Mesendoderm (in vitro differentiated cells): ENCODE measurements around the gene MSRB3.
"Not testable (repeated sequence)": the region's sequence is repeated elsewhere in the genome, so short reads cannot be mapped to it uniquely, and the experiment has no call there.

Experiments used
- DNase-seq: peaks from one replicate; pipeline ENCODE4 v3.0.0; 2013
- H2AK5ac ChIP-seq: 2 replicates; pipeline ENCODE4 v1.6.1; 2013; ENCODE audit warnings: low read length, inconsistent platforms
- H2BK120ac ChIP-seq: 2 replicates; pipeline ENCODE4 v1.6.1; 2013; ENCODE audit warnings: low read depth, mild to moderate bottlenecking, low read length, moderate library complexity, mixed read lengths
- H2BK15ac ChIP-seq: replicated peaks from 2 replicates; pipeline ENCODE4 v1.6.1; 2013; ENCODE audit warnings: low read depth, mild to moderate bottlenecking, moderate library complexity
- H2BK5ac ChIP-seq: 2 replicates; pipeline ENCODE4 v1.6.1; 2013; ENCODE audit warnings: low read length, inconsistent platforms
- H3K18ac ChIP-seq: 2 replicates; pipeline ENCODE4 v1.6.1; 2013; ENCODE audit warnings: mild to moderate bottlenecking, low read length, mixed read lengths
- H3K23ac ChIP-seq: one replicate; pipeline ENCODE4 v1.6.1; 2013; ENCODE audit warnings: low read length
- H3K27ac ChIP-seq: 2 replicates; pipeline ENCODE4 v1.5.1; 2013; ENCODE audit warnings: low read depth, mild to moderate bottlenecking, inconsistent platforms, low read length, moderate library complexity
- H3K27me3 ChIP-seq: 2 replicates; pipeline ENCODE4 v1.6.1; 2013; ENCODE audit warnings: low read length, control low read depth, mild to moderate bottlenecking, inconsistent platforms; ENCODE audit not compliant: insufficient read depth, poor library complexity
- H3K36me3 ChIP-seq: 2 replicates; pipeline ENCODE4 v1.6.1; 2013; ENCODE audit warnings: low read length, inconsistent platforms; ENCODE audit not compliant: control insufficient read depth, insufficient read depth
- H3K4ac ChIP-seq: one replicate; pipeline ENCODE4 v1.6.1; 2013; ENCODE audit warnings: low read depth, mild to moderate bottlenecking, low read length, moderate library complexity
- H3K4me1 ChIP-seq: 2 replicates; pipeline ENCODE4 v1.6.1; 2013; ENCODE audit warnings: low read depth, low read length, inconsistent platforms; ENCODE audit not compliant: control insufficient read depth
- H3K4me2 ChIP-seq: 2 replicates; pipeline ENCODE4 v1.6.1; 2013; ENCODE audit warnings: low read length
- H3K4me3 ChIP-seq: 2 replicates; pipeline ENCODE4 v1.5.1; 2013; ENCODE audit warnings: mild to moderate bottlenecking, low read length
- H3K56ac ChIP-seq: one replicate; pipeline ENCODE4 v1.6.1; 2013; ENCODE audit warnings: low read length
- H3K79me1 ChIP-seq: 2 replicates; pipeline ENCODE4 v1.6.1; 2013; ENCODE audit warnings: low read length, inconsistent platforms
- H3K79me2 ChIP-seq: 2 replicates; pipeline ENCODE4 v1.6.1; 2013; ENCODE audit warnings: mild to moderate bottlenecking, low read length; ENCODE audit not compliant: control insufficient read depth, insufficient read depth
- H3K9ac ChIP-seq: 2 replicates; pipeline ENCODE4 v1.6.1; 2013; ENCODE audit warnings: low read length, inconsistent platforms
- H4K5ac ChIP-seq: one replicate; pipeline ENCODE4 v1.6.1; 2013; ENCODE audit warnings: low read length
- H4K8ac ChIP-seq: one replicate; pipeline ENCODE4 v1.6.1; 2013; ENCODE audit warnings: low read depth, mild to moderate bottlenecking, control low read depth, low read length, moderate library complexity
- WGBS: extraction: QIAGEN DNeasy Blood & Tissue Kit; methylation state at CpG from one replicate; pipeline ENCODE4 v1.1.7; 2013; ENCODE audit warnings: low lambda C conversion rate, missing lambda C conversion rate; ENCODE audit not compliant: insufficient coverage; ENCODE audit errors: extremely low coverage; 5-methylcytosine and 5-hydroxymethylcytosine counted together

The MSRB3 gene

DNA sequence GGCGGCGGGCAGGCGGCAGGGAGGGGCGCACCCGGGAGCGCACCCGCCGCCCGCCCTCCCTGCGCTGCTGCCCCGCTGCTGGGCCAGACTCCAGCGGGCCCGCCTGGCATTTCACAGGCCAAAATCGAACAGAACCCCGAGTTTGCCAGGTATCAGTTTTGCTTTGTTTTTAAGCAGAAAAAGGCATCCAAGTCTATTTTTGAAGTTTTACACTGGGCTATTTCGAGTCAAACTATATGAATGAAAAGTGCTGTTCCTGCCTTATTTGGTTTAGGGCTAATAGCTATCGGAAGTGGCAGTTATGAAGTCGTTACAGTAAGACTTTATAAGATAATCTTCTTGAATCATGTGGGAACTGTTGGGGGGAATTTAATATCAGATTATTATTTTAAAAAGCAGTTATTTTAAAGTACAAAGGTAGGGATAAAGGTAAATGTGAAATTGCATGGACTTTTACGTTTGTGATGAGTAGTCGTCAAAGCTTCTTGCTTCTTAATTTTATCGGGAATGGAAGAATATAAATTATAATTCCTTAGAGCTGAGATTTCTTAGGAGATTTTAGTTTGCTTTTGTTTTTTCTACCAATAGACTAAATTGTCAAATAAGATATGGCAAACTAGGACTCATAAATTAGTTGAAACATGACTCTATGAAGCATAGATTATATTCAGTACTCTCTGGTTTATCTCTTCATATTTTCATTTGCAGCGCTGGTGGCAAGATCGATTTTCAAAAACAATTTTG is 1.1 kb downstream of the MSRB3 start:
- no peaks in the 10 kb centered on the region for H3K36me3 ChIP-seq
- H3K27me3 ChIP-seq, result no peaks in the 10 kb centered on the region
- no peaks in the 10 kb centered on the region for H3K79me1 ChIP-seq
- H3K18ac ChIP-seq, result peak overlapping the region; percentile 5
- H3K27ac ChIP-seq, result no peak overlapping the region
- no peak overlapping the region for H3K23ac ChIP-seq
- WGBS, result 100% methylated on average over 1 of the region's 23 CpGs
- H3K4me2 ChIP-seq, result peak overlapping the region; percentile 98
- peak overlapping the region; percentile 71 for H3K9ac ChIP-seq
- H2AK5ac ChIP-seq, result no peak overlapping the region
- DNase-seq, result no peak
- H3K56ac ChIP-seq, result peak overlapping the region; percentile 94
- no peaks in the 10 kb centered on the region for H3K4me1 ChIP-seq
- no peak overlapping the region for H4K5ac ChIP-seq
- H3K4ac ChIP-seq, result no peak overlapping the region
- H2BK120ac ChIP-seq, result no peak overlapping the region
- no peak overlapping the region for H3K4me3 ChIP-seq
- no peak overlapping the region for H2BK5ac ChIP-seq
- H4K8ac ChIP-seq, result no peak overlapping the region
- no peak overlapping the region for H2BK15ac ChIP-seq
- H3K79me2 ChIP-seq, result no peaks in the 10 kb centered on the region

DNA sequence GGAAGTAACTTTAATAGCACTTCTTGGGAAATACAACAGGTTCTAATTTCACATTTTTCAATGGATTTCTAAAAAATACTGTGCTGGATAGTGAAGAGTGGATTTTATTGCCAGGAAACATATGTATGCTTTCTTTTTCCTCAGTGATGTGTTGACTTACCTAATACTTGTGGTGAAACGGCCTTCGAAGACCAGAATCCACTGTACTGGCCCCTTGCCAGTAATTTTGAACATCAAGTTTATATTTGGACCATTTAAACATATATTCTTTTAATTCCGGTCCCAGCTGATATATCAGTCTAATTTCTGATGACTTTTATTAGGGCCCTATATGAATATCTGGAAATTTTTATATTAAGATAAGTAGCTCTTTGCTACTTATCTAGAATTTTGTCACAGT is 1.8 kb downstream of the MSRB3 start:
- Histone ChIP-seq H3K4me2 (no peak overlapping the region), H3K4me1 (no peaks in the 10 kb centered on the region), H3K27me3 (no peaks in the 10 kb centered on the region), H3K27ac (no peak overlapping the region), H2BK5ac (no peak overlapping the region), H3K36me3 (no peaks in the 10 kb centered on the region), H3K4ac (no peak overlapping the region), H3K56ac (no peak overlapping the region), H3K9ac (no peak overlapping the region), H3K79me1 (no peaks in the 10 kb centered on the region), H2BK120ac (no peak overlapping the region), H2AK5ac (no peak overlapping the region), H4K5ac (no peak overlapping the region), H3K79me2 (no peaks in the 10 kb centered on the region), H3K18ac (no peak overlapping the region), H2BK15ac (no peak overlapping the region), H3K23ac (no peak overlapping the region), H3K4me3 (no peak overlapping the region), H4K8ac (no peak overlapping the region)
- DNase-seq, result no peak
- no CpG with 5 or more reads among the region's 3 CpGs for WGBS

DNA sequence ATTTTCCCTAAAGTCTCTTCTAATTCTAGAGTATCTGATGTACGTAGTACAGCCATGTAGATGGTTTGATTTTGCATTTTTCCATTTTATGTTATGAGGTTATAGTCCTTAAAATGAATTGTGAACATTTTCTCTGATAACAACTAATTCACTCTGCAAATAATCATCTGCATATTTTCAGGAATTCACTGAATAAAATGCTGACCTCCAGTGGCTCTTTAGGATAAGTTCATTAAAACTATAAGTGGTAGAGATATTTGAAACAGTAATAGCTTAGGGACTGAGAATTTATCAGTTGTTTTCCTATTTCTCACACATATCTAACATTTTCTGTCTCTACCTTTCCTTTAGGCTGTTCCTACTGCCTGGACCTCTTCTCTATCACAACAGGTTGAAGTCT is 4.4 kb downstream of the MSRB3 start:
- Histone ChIP-seq H4K5ac (no peak overlapping the region), H3K27me3 (no peaks in the 10 kb centered on the region), H3K4me3 (no peak overlapping the region), H2BK15ac (no peak overlapping the region), H3K9ac (no peak overlapping the region), H2AK5ac (no peak overlapping the region), H4K8ac (no peak overlapping the region), H3K56ac (no peak overlapping the region), H3K4me1 (no peaks in the 10 kb centered on the region), H3K4ac (no peak overlapping the region), H3K18ac (no peak overlapping the region), H3K4me2 (no peak overlapping the region), H3K27ac (no peak overlapping the region), H3K23ac (no peak overlapping the region), H3K79me1 (no peaks in the 10 kb centered on the region), H3K79me2 (no peaks in the 10 kb centered on the region), H3K36me3 (no peaks in the 10 kb centered on the region), H2BK5ac (no peak overlapping the region), H2BK120ac (no peak overlapping the region)
- no CpG with 5 or more reads among the region's 1 CpG for WGBS
- DNase-seq, result no peak

DNA sequence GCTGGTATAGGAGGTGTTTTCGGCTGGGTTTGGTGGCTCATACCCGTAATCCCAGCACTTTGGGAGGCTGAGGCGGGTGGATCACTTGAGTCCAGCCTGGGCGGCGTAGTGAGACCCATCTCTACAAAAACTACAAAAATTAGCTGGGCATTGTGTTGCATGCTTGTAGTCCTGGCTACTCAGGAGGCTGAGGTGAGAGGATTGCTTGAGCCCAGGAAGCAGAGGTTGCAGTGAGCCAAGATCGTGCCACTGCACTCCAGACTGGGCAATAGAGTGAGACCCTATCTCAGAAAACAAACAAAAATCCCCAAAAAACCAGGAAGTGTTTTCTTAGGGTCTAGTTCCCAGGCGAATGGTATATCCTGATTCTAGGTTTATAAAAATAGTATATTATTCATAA is 7.0 kb downstream of the MSRB3 start:
- H2BK15ac ChIP-seq, H3K9ac ChIP-seq, H4K5ac ChIP-seq, H3K4me3 ChIP-seq, DNase-seq, H3K18ac ChIP-seq, H2AK5ac ChIP-seq, H4K8ac ChIP-seq, H3K4me1 ChIP-seq, H3K79me2 ChIP-seq, H3K4me2 ChIP-seq, H3K23ac ChIP-seq, H2BK120ac ChIP-seq, H3K36me3 ChIP-seq, H2BK5ac ChIP-seq, H3K4ac ChIP-seq, H3K27ac ChIP-seq, H3K56ac ChIP-seq, H3K79me1 ChIP-seq, H3K27me3 ChIP-seq: not testable (repeated sequence)
- WGBS, result 100% methylated on average over 1 of the region's 7 CpGs

DNA sequence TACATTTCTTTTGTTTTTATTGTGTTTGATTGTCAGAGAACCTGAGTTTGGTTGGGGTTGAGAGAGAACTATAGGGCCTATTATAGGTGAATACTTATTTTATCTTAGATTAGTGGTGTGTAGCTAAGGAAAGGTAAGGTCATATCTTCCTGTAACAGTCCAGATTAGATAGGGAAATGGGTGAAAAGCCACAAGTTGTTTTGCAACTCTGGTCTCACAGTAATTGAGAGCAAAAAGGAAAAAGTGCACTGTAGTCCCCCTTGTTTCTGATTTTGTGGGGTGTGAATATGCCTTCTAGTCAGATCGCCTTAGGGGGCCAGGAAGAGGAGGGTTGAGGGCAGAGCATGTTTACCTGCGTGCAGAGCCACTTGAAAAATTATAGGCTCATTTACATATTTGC is 8.9 kb downstream of the MSRB3 start:
- Histone ChIP-seq H3K23ac (no peak overlapping the region), H3K27me3 (no peaks in the 10 kb centered on the region), H4K5ac (no peak overlapping the region), H2AK5ac (no peak overlapping the region), H3K18ac (no peak overlapping the region), H3K79me1 (no peaks in the 10 kb centered on the region), H3K27ac (no peak overlapping the region), H2BK5ac (no peak overlapping the region), H3K36me3 (no peaks in the 10 kb centered on the region), H3K9ac (no peak overlapping the region), H3K4me1 (no peaks in the 10 kb centered on the region), H4K8ac (no peak overlapping the region), H2BK15ac (no peak overlapping the region), H2BK120ac (no peak overlapping the region), H3K79me2 (no peaks in the 10 kb centered on the region), H3K4me2 (no peak overlapping the region), H3K56ac (no peak overlapping the region), H3K4me3 (no peak overlapping the region), H3K4ac (no peak overlapping the region)
- no CpG with 5 or more reads among the region's 2 CpGs for WGBS
- no peak for DNase-seq

DNA sequence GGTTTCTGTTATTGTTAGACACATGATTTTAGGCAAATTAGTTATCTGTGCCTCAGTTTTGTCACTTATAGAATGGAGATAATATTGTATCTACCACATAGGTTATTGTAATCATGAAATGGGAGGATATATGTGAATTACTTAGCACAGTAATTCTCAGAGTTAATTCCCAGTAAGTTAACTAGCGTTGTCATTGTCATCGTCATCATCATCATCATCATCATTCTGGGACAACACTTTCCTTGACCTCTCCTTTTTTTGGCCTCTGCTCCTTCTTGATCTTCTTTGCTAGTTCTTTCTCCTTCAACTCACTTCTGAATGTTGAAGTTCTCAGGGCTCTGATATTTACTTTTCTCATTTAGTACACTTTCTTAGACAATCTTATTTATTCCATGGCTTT is 13.8 kb downstream of the MSRB3 start:
- no peak overlapping the region for H3K27ac ChIP-seq
- H3K36me3 ChIP-seq, result no peaks in the 10 kb centered on the region
- H3K56ac ChIP-seq, result no peak overlapping the region
- no peak overlapping the region for H3K4ac ChIP-seq
- no peak for DNase-seq
- no peak overlapping the region for H2BK5ac ChIP-seq
- no peak overlapping the region for H3K18ac ChIP-seq
- H2AK5ac ChIP-seq, result no peak overlapping the region
- no peak overlapping the region for H2BK120ac ChIP-seq
- no peak overlapping the region for H4K5ac ChIP-seq
- no peak overlapping the region for H2BK15ac ChIP-seq
- H3K4me2 ChIP-seq, result no peak overlapping the region
- H3K9ac ChIP-seq, result no peak overlapping the region
- H3K23ac ChIP-seq, result no peak overlapping the region
- no peak overlapping the region for H4K8ac ChIP-seq
- H3K79me2 ChIP-seq, result no peaks in the 10 kb centered on the region
- WGBS, result no CpG with 5 or more reads among the region's 2 CpGs
- H3K79me1 ChIP-seq, result no peaks in the 10 kb centered on the region
- H3K27me3 ChIP-seq, result no peaks in the 10 kb centered on the region
- no peak overlapping the region for H3K4me3 ChIP-seq
- H3K4me1 ChIP-seq, result no peaks in the 10 kb centered on the region
